Measurements from ENCODE around the gene GASK1A.
"Not testable (repeated sequence)": the region's sequence is repeated elsewhere in the genome, so short reads cannot be mapped to it uniquely, and the experiment has no call there.

The GASK1A gene

GRCh38 chr3:43031889-43032545 lies 52.9 kb downstream of the GASK1A start:
- H3K27ac Mint-ChIP-seq (ENCODE audit: low read depth): peak overlapping the region; percentile 44
- peaks cover 30% of the 10 kb centered on the region for H3K4me1 Mint-ChIP-seq
- ATAC-seq (replicated peaks; ENCODE audit: extremely low read depth, poor library complexity, severe bottlenecking): no peak
- DNase-seq (ENCODE audit: low spot score in 2 of 2): no peak
- H3K4me3 Mint-ChIP-seq: no peak overlapping the region
- H3K9me3 Mint-ChIP-seq: no peaks in the 10 kb centered on the region
- H3K27me3 Mint-ChIP-seq: no peaks in the 10 kb centered on the region
- no peaks in the 10 kb centered on the region for H3K36me3 Mint-ChIP-seq (ENCODE audit: insufficient read depth)

- no peak for ATAC-seq (replicated peaks; ENCODE audit: extremely low read depth, poor library complexity, severe bottlenecking)
- Mint-ChIP-seq H3K9me3 (no peaks in the 10 kb centered on the region), H3K27ac (ENCODE audit: low read depth) (peak overlapping the region; percentile 44), H3K36me3 (ENCODE audit: insufficient read depth) (no peaks in the 10 kb centered on the region), H3K4me3 (no peak overlapping the region), H3K27me3 (no peaks in the 10 kb centered on the region), H3K4me1 (peaks cover 37% of the 10 kb centered on the region)
- DNase-seq (ENCODE audit: low spot score in 2 of 2): no peak
Observed at GRCh38 chr3:43032646-43033628, 53.8 kb downstream of the GASK1A start.

DNA sequence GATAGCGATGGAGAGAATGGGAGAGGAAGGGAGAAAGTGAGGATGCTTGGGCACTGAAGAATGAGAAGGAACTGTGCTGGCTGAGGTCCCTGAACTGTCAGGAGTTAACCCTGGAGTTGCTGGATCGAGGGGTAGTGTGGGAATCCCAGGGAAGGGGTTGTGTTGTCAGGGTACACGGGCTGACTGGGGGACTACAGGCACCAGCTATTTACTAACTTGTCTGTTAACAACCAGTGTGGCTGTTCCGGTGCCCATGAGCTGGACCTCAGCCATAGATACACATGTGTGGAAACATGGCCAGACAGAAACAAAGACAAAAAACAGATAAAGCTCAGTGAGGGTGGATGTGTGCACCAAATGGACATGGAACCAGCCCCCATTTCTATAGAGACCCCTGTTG lies 55.1 kb downstream of the GASK1A start:
- DNase-seq (ENCODE audit: low spot score in 2 of 2) (no peak), ATAC-seq (replicated peaks; ENCODE audit: extremely low read depth, poor library complexity, severe bottlenecking) (no peak)
- Mint-ChIP-seq H3K27ac (ENCODE audit: low read depth) (no peak overlapping the region), H3K27me3 (no peaks in the 10 kb centered on the region), H3K36me3 (ENCODE audit: insufficient read depth) (peaks cover 2% of the 10 kb centered on the region), H3K4me3 (no peak overlapping the region), H3K9me3 (no peaks in the 10 kb centered on the region), H3K4me1 (peaks cover 47% of the 10 kb centered on the region)

DNA sequence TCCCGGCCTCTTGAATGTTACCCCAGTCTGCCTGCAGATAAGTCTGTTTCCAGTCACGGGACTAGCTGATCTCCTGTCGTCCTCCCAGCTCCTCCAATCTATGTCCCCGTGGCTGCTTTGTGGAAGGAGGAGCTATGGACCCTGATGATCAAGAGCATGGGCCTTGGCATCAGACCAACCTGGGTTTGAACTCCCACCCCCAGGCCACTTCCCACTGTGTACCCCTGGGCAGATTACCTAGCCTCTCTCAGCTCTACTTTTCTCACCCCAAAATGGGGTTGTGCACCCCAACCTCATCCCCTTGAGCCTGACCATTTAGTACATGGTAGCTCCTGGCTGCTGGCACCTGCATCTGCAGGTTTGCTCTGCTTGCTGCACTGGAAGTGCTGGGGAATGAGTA lies 55.8 kb downstream of the GASK1A start:
- Mint-ChIP-seq H3K9me3 (no peaks in the 10 kb centered on the region), H3K4me1 (peaks cover 46% of the 10 kb centered on the region), H3K27ac (ENCODE audit: low read depth) (no peak overlapping the region), H3K4me3 (no peak overlapping the region), H3K36me3 (ENCODE audit: insufficient read depth) (peaks cover 2% of the 10 kb centered on the region), H3K27me3 (no peaks in the 10 kb centered on the region)
- DNase-seq (ENCODE audit: low spot score in 2 of 2) (no peak), ATAC-seq (replicated peaks; ENCODE audit: extremely low read depth, poor library complexity, severe bottlenecking) (no peak)

GRCh38 chr3:43035801-43036365 lies 56.8 kb downstream of the GASK1A start:
- DNase-seq (ENCODE audit: low spot score in 2 of 2): no peak
- no peak for ATAC-seq (replicated peaks; ENCODE audit: extremely low read depth, poor library complexity, severe bottlenecking)
- peaks cover 2% of the 10 kb centered on the region for H3K36me3 Mint-ChIP-seq (ENCODE audit: insufficient read depth)

DNA sequence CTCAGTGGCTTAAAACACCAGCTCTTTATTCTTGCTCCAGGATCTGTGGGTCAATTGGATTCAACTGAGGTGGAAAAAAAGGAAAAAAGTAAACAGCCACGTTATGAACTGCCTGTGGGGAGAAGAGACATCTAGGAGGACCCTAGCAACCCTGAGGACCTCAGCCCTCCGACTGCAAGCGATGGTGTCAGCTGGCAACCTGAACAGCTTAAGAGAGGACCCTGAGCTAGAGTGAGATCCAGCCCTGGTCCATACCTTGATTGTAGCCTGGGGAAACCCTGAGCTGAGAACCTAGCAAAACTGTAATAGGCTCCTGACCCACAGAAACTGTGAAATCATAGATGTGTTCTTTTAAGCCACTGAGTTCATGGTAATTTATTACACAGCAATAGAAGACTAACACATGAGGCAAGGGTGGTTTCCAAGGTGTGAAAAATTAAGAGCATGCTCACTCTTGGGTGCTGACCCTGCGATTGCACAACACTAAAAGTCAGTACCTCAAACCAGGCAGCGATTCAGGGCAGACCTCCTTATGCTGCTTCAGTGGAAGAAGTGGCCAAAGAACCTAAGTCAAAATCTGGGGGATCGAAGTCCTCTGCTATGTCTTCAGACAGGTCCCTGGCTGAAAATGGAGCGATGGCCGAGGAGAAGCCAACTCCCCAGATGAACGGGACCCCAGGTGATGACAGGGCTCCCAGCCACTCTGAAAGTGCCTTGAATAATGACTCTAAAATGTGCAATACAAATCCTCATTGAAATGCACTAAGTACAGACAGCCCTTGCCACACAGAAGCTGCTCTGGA lies 57.7 kb downstream of the GASK1A start:
- peak in 1 of 2 donors; percentile 34 for DNase-seq (ENCODE audit: low spot score in 2 of 2)
- ATAC-seq (replicated peaks; ENCODE audit: extremely low read depth, poor library complexity, severe bottlenecking): peak; percentile 92
- peaks cover 2% of the 10 kb centered on the region for H3K36me3 Mint-ChIP-seq (ENCODE audit: insufficient read depth)
- H3K27me3 Mint-ChIP-seq: no peaks in the 10 kb centered on the region
- H3K4me3 Mint-ChIP-seq: peak overlapping the region; percentile 25
- peaks cover 46% of the 10 kb centered on the region for H3K4me1 Mint-ChIP-seq
- peak overlapping the region; percentile 76 for H3K27ac Mint-ChIP-seq (ENCODE audit: low read depth)
- peaks cover 5% of the 10 kb centered on the region for H3K9me3 Mint-ChIP-seq

More at GRCh38 chr3:43035801-43036365, 56.8 kb downstream of the GASK1A start:
- no peaks in the 10 kb centered on the region for H3K9me3 Mint-ChIP-seq
- peaks cover 46% of the 10 kb centered on the region for H3K4me1 Mint-ChIP-seq
- peak overlapping the region; percentile 76 for H3K27ac Mint-ChIP-seq (ENCODE audit: low read depth)
- H3K27me3 Mint-ChIP-seq: no peaks in the 10 kb centered on the region
- no peak overlapping the region for H3K4me3 Mint-ChIP-seq

- ATAC-seq (replicated peaks; ENCODE audit: extremely low read depth, poor library complexity, severe bottlenecking) (no peak), DNase-seq (ENCODE audit: low spot score in 2 of 2) (no peak)
- H3K36me3 Mint-ChIP-seq (ENCODE audit: insufficient read depth): peaks cover 2% of the 10 kb centered on the region
Observed at GRCh38 chr3:43038010-43038409, 58.9 kb downstream of the GASK1A start.

DNA sequence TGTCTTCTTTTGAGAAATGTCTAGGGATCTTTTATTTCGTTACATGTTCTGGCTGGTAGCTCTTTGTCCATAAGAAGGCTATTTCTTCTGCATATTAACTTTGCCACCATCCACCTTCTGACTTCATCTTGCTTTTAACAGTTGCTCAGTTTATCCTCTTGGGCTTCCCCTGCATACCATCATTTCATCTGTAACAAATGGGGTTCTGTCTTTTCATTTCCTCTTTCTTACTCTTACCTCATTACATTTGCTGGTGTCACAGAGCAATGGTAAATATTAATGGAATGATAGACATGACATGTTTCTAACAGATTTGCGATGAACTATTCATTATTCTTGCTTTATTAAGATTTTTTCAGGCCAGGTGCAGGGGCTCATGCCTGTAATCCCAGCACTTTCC lies 62.4 kb downstream of the GASK1A start:
- Mint-ChIP-seq H3K9me3 (peaks cover 12% of the 10 kb centered on the region), H3K27me3 (no peaks in the 10 kb centered on the region), H3K36me3 (ENCODE audit: insufficient read depth) (peaks cover 2% of the 10 kb centered on the region), H3K4me1 (peaks cover 28% of the 10 kb centered on the region), H3K27ac (ENCODE audit: low read depth) (no peak overlapping the region), H3K4me3 (no peak overlapping the region)
- ATAC-seq (replicated peaks; ENCODE audit: extremely low read depth, poor library complexity, severe bottlenecking) (no peak), DNase-seq (ENCODE audit: low spot score in 2 of 2) (no peak)

More at GRCh38 chr3:43038010-43038409, 58.9 kb downstream of the GASK1A start:
- peaks cover 46% of the 10 kb centered on the region for H3K4me1 Mint-ChIP-seq
- H3K9me3 Mint-ChIP-seq: peaks cover 5% of the 10 kb centered on the region
- no peak overlapping the region for H3K27ac Mint-ChIP-seq (ENCODE audit: low read depth)
- no peaks in the 10 kb centered on the region for H3K27me3 Mint-ChIP-seq
- peak overlapping the region; percentile 40 for H3K4me3 Mint-ChIP-seq

- H3K4me1 Mint-ChIP-seq: peaks cover 14% of the 10 kb centered on the region
- ATAC-seq (replicated peaks; ENCODE audit: extremely low read depth, poor library complexity, severe bottlenecking) (no peak), DNase-seq (ENCODE audit: low spot score in 2 of 2) (no peak)
- no peak overlapping the region for H3K27ac Mint-ChIP-seq (ENCODE audit: low read depth)
- peaks cover under 1% of the 10 kb centered on the region for H3K36me3 Mint-ChIP-seq (ENCODE audit: insufficient read depth)
- H3K9me3 Mint-ChIP-seq: peaks cover 21% of the 10 kb centered on the region
- H3K27me3 Mint-ChIP-seq: no peaks in the 10 kb centered on the region
- no peak overlapping the region for H3K4me3 Mint-ChIP-seq
Observed at GRCh38 chr3:43043071-43043766, 64.1 kb downstream of the GASK1A start.

DNA sequence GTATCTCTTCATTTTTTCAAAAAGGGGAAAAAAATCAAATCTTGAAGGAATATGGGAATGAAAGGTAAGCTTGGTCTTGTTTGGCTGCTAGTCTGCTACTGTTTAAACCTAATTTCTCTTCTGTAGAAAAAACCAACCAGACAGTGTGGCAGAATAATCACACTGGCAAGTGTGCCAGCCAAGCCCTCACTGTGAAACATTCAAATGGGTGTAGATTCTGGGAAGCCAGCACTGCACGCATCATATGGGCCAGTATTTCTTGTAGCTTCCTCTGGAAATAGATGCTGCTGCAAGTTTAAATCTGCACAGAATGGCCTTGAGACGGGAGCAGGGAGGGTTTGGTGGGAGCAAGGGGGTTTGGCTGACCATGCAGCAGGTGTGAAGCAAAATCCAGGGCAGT lies 64.7 kb downstream of the GASK1A start:
- Mint-ChIP-seq H3K27ac (ENCODE audit: low read depth) (no peak overlapping the region), H3K4me3 (no peak overlapping the region), H3K36me3 (ENCODE audit: insufficient read depth) (no peaks in the 10 kb centered on the region), H3K27me3 (no peaks in the 10 kb centered on the region), H3K9me3 (peaks cover 27% of the 10 kb centered on the region), H3K4me1 (peaks cover 8% of the 10 kb centered on the region)
- DNase-seq (ENCODE audit: low spot score in 2 of 2): no peak
- ATAC-seq (replicated peaks; ENCODE audit: extremely low read depth, poor library complexity, severe bottlenecking): no peak

DNA sequence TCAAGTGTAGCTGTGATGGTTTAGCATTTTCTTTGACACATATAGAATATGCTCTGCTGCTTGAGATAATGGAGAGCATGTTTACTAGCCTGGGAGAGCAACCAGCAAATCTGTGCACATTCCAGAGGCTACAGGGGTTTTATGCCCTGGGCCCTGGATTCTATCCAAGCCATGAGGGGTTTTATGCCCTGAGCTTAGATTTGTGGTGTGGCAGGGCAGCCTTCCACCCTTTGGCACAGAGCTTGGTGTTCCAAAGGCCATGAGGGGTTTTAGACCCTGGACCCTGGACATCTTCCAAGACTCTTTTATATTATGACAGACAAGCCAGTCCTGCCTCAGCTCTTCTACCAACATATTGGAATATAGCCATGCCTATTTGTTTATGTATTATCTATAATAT lies 66.0 kb downstream of the GASK1A start:
- H3K9me3 Mint-ChIP-seq: peaks cover 30% of the 10 kb centered on the region
- not testable (repeated sequence) for ATAC-seq (replicated peaks; ENCODE audit: extremely low read depth, poor library complexity, severe bottlenecking); H3K27me3 Mint-ChIP-seq; H3K4me1 Mint-ChIP-seq; DNase-seq (ENCODE audit: low spot score in 2 of 2); H3K27ac Mint-ChIP-seq (ENCODE audit: low read depth); H3K36me3 Mint-ChIP-seq (ENCODE audit: insufficient read depth); H3K4me3 Mint-ChIP-seq

Measured in central memory CD8-positive, alpha-beta T cell (primary cell).